ENCODE measurements around the gene CGB5.
"Not testable (repeated sequence)": the region's sequence is repeated elsewhere in the genome, so short reads cannot be mapped to it uniquely, and the experiment has no call there.

CGB5 gene

DNA sequence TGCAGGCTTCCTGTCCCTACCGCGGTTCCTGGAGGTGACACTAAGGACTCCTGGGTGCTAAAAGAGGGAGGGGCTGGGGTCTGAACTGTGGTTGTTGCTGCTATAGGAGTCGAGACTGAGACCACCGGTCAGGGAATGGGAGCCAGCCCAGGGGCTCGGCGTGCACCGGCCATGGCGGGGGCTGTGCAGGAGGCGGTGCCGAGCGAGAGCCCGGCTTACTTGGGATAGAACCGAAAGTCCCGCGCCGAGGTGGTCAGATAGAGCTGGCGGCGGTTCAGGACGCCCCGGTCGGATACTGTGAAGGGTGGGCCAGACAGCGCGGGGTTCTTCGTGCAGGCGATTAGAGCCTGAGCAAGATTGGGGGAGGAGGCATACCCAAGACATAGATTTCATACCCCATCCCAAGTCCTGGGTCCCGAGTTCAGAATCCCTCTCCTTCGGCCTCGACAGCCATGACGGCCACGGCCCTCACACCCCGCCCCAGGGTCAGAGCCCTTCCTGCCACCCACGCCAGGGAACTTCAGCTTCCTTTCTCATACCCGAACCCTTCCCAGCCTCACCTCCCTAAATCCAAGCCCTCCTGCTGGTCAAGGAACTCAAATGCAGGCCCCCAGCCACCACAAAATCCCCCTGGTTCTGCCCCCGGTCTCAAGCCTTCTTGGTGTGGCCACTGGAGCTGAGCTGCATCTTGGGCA lies 13.4 kb downstream of the CGB5 start:
- in situ Hi-C loops (cut with HindIII; ENCODE audit: low sequenced_read_pairs): not testable (repeated sequence)

DNA sequence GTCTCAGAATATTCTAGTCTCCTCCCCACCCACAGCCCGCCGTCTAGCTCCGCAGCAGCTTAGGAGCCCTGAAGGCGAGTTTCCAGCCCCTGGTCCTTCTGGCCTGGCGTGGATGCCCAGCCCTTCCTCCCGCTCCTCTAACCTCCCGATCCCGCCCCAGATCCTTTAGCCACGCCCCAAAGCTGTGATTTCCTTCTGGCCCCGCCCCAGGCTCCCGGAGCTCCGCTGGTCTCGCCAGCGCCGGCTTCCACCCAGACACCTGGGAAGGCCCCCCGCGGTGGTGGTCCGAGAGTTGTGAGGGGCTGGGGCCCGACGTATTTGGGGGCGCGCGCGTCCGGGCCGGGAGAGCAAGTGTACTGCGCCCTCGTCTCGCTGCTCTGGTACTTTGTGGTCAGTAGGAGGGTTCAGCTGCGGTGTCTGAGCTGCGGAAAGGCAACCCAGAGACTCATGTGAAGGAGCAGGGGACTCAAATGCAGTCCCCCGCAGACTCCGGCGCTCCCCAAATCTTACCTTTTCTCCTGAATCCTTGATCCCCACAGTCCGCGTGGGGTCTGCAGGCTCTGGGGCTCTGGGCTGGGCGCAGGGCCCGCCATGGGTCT lies 14.1 kb downstream of the CGB5 start, which contains the start of gene CGB7:
CGB7 (minus strand) TSS at position 114 of the 599 bp plus-strand sequence. CDS start 2,374 bp downstream, outside the sequence.
- in situ Hi-C loops (cut with HindIII; ENCODE audit: low sequenced_read_pairs): no loop called here

DNA sequence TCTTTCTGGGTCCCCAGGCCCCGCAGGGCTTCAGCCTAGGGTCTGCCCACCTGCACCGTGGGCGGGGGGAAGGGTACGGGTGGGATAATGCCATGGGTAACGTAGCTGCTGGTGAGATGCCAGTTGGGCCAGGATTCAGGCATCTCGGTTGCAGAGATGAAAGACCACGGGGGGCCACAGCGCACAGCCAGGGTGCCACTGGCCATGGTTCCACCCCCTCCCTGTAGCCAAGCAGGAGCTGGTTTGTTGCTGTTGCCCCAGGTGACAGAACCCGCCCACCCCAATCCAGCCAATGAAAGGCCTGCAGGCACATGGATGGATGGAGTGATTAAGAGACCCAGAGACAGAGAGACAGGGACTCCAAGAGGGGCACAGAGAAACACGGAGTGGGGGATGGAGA lies 14.9 kb downstream of the CGB5 start:
- in situ Hi-C loops (cut with HindIII; ENCODE audit: low sequenced_read_pairs): no loop called here

DNA sequence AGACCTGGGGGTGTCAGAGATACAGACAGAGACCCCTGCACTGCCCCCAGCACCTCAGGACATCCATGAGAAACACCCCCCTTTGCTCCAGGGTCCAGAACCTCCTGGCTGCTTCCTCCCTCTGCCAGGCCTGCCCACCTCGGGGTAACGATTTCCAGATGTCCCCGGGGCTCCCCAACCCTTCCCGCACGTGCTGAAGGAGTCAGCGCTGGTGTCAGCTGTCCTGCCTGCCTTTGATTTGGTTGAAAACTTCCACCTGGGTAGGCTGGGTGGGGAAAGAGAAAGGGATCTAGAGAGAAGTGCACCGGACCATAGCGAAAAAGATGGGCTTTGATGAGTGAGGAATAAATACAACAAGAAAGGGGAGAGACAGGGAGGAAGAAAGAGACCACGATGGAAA lies 15.4 kb downstream of the CGB5 start:
- in situ Hi-C loops (cut with HindIII; ENCODE audit: low sequenced_read_pairs): no loop called here

DNA sequence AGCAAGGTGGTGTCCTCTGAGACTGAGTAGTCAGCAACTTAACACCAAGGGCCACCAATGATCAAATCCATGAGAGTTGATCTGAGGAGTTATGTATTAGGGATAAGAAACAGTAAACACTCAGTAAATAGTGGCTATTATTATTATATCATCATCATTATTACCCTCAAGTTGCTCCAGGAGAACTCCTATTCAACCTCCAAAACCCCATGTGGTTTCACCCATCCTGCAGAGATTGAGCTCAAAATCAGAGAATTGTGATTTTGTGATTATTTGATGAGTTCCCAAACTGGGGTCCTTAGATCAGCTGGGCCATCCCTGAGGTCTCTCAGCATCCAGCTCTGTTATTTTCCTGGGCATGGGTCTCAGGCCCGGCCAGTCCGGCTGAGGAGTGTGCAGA lies 17.4 kb downstream of the CGB5 start:
- in situ Hi-C loops (cut with HindIII; ENCODE audit: low sequenced_read_pairs): no loop called here

DNA sequence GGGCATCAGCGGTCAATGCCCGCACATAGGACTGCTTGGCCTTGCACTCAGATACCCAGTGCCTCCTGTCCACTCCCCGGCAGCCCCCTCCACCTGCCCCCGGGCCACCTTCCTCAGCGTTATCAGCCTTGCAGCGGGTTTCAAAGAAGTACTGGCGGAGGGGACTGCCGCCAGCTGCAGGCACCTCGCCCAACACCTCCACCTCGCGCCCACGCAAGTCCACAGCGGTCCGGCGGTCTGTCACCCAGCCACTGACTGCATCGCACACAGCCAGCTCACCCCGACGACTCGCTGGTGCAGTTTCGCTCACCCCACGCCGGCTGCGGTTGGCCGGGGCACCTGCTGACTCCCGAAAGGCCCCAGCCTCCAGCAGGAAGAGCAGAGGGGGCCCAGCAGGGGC lies 17.8 kb downstream of the CGB5 start:
- in situ Hi-C loops (cut with HindIII; ENCODE audit: low sequenced_read_pairs): no loop called here

DNA sequence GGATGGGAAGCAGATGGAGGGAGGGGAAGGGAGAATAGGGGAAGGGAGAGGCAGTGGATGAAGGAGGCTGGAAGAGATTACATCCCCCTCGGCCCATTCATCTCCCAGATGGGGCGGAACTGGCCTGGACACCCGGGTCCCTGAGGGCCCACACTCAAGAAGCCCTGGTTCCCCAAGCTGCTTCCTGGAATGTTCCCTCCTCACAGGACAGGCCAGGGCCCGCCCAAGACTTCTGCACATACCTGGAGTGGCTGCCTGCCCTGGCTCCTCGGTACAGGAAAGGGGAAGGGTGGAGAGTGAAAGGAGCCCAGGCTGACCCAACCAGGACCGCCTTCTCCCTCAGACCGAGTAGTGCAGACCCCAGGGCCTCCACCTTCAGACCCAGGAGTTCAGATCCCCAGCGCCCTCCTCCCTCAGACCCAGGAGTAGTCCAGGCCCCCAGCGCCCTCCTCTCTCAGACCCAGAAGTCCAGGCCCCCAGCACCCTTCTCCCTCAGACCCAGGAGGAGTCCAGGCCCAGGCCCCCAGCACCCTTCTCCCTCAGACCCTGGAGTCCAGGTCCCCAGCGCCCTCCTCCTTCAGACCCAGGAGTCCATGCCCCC lies 20.5 kb downstream of the CGB5 start:
- in situ Hi-C loops (cut with HindIII; ENCODE audit: low sequenced_read_pairs): no loop called here

DNA sequence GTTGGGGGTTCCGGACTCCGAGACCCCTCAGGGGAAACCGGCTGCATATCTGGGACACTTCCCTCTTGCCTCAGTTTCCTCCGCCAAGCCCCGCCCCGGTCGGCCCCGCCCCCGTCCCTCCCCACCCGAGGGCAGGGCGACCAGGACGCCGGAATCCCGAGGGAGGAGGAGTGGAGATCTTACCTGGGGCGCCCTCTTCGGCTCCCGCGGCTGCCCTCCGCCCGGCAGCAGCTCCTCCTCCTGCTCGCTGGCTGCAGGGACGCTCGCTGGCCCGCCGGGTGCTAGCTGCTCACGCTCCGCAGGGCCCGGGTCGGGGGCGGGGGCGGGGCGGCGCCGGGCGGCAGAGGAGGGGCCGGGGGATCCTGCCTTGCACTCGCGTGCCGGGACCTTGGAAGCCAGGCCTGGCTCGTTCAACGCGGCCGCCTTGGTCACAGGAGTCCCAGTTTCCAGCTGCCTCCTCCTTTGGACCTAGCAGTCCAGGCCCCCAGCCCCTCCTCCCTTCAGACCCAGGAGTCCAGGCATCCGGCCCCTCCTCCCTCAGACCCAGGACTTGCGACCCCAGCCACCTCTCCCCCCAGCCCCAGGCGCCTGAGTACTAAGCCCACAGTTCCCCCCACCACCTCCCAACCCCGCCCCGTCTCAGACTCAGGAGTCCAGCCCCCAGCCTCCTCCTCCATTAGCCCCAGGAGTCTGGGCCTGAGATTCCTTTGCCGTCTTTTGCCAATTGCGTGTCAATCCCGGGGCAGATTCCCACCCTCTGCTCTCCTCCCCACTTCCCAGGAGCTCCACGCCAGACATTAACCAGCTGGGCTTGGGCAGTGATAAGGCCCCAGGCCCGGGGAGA lies 21.3 kb downstream of the CGB5 start, which contains the start of gene NTF4:
NTF4 (minus strand) TSS at position 51 of the 844 bp plus-strand sequence. CDS start 2,821 bp downstream, outside the sequence.
- in situ Hi-C loops (cut with HindIII; ENCODE audit: low sequenced_read_pairs): no loop called here

DNA sequence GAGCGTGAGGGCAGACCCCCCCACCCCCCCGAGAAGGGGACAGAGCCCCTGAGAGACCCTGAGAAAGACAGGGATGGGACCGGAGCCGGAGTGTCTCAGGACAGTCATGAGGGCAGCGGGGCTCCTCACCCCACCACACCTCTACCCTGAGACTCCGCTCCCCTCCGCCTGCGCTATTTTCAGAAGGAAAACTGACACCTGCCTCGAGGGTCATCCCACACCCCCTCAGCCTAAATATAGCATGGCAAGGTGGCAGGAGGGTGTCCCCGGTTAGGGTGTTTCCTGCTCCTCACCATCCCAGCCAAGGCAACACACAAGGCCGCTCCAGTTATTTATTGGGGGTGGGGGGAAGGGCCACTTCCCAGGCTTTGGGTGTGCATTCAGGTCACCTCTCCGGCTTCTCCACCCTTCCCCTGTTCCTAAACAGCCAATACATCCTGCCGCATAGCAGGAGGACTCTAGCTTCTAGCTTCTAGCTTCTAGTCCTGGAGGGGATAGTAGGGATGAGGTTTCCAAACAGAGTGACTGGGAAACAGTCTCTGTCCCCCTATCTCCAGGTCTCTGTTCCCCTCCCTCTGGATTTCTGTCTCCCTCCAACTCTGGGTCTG lies 22.4 kb downstream of the CGB5 start:
- in situ Hi-C loops (cut with HindIII; ENCODE audit: low sequenced_read_pairs): no loop called here

DNA sequence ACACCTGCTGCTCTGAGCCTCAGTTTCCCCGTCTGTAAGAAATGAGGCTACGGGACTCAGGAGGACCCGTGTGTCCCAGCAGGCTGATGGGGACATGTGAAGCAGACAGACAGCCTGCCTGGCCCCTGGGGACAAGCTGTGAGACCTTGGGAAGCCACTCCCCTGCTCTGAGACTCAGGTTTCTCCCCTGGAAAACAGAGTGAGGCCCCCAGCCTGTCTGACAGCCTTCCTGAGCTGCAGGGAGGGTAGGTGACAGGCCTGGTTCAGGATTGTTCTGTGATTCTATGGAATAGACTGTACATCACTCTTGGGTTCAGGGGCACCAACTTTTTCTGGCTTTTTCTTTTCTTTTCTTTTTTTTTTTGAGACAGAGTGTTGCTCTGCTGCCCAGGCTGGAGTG lies 23.9 kb downstream of the CGB5 start:
- in situ Hi-C loops (cut with HindIII; ENCODE audit: low sequenced_read_pairs): no loop called here

DNA sequence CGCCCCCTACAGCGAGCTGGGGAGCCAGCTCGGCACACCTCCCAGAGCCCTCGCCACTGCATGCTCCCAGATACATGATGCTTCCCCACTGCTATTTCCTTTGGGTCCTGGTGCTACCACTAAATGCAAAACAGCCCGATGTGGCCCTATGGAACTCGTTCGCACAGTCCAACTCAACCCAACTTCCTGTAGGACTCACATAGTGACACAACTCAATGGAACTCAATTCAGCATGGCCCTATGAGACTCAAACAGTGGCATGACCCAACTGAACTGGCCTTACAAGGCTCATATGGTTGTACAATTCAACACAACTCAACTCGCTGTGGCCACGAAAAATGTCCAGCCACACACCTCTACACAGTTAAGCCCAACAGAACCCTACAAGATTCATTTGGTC lies 25.4 kb downstream of the CGB5 start:
- in situ Hi-C loops (cut with HindIII; ENCODE audit: low sequenced_read_pairs): no loop called here

DNA sequence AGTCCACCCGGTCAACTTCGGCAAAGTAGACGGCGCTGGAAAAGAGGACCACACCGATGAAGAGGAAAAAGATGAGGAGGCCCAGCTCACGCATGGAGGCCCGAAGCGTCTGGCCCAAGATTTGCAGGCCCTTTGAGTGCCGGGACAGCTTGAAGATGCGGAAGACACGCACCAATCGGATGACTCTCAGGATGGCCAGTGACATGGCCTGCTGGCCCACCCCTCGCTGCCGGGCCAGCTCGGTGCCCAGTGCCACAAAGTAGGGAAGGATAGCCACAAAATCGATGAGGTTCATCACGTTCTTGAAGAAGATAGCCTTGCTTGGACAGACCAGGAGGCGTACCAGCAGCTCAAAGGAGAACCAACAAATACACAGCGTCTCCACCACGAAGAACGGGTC lies 26.8 kb downstream of the CGB5 start:
- in situ Hi-C loops (cut with HindIII; ENCODE audit: low sequenced_read_pairs): no loop called here

DNA sequence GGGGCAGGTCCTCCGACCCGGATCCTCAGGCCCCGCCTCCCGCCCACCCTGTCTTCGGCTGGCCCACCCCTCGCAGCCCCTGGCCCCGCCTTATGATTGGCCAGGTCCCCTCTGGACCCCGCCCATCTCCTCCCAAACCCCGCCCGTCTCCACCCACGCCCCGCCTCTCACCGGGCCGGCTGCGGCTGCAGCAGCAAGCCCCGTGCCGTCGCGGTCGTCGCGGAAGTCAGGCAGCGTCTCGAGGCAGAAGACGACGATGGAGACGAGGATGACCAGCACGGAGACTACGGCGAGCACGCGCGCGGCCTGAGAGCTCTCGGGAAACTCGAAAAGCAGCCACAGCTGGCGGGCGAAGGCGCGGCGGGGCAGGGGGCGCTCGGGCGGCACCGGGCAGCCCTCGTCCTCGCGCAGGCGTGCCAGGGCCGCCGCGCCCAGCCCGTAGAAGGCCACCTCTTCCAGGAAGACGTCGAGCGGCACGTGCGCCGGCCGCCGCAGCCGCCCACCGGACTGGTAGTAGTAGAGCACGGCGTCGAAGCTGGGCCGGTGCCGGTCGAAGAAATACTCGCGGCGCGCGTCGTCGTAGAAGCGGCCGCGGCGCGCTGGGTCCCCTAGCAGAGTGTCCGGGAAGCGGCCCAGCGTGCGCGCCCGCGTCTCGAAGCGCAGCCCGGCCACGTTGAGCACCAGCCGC lies 28.4 kb downstream of the CGB5 start:
- in situ Hi-C loops (cut with HindIII; ENCODE audit: low sequenced_read_pairs): no loop called here

DNA sequence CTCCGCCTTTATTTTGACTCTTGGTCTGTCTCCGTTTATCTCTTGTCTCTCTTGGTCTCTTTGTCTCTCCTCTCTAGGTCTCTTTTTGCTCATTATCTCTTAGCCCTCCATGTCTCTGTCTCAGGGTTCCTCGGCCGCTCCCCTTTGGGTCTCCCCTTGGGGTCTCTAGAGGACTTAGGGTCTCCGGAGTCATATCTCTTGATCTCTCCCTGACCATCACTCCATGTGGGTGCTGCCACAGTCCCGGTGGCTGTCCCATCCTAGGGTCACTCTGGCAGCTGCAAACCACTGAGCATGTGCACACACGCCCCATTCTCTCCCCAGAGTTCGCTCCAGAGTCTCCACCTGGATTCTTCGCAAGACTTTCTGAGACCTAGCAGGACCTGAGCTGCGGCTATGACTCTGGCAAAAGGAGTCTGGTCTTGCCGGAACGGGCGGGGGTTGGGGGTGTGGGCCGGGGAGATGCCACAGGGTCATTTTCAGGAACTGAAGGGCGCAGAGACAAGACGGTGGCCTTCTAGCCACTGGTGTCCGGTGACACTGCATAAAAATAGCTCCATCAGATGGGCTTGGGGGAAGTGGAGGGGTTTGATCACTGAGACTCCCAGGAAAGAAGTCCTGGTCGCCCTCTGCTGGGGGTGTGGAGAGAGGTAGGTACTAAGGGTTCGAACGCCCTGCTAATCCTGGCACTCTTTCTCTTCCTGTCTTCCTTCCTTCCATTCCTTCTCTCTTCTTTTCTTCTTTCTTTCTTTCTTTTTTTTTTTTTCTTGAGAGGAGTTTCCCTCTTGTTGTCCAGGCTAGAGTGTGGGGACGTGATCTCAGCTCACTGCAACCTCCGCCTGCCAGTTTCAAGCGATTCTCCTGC lies 30.1 kb downstream of the CGB5 start:
- in situ Hi-C loops (cut with HindIII; ENCODE audit: low sequenced_read_pairs): no loop called here

DNA sequence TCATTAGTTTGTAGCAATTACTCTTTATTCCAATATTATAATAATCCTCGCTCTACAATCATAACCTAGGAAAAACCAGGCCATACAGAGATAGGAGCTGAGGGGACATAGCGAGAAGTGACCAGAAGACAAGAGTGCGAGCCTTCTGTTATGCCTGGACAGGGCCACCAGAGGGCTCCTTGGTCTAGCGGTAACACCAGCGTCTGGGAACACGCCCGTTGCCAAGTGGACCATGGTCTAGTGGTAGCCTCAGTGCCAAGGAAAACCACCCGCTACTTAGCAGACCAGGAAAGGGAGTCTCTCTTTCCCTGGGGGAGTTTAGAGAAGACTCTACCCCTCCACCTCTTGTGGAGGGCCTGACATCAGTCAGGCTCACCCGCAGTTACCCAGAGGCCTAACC lies 31.2 kb downstream of the CGB5 start:
- in situ Hi-C loops (cut with HindIII; ENCODE audit: low sequenced_read_pairs): not testable (repeated sequence)

DNA sequence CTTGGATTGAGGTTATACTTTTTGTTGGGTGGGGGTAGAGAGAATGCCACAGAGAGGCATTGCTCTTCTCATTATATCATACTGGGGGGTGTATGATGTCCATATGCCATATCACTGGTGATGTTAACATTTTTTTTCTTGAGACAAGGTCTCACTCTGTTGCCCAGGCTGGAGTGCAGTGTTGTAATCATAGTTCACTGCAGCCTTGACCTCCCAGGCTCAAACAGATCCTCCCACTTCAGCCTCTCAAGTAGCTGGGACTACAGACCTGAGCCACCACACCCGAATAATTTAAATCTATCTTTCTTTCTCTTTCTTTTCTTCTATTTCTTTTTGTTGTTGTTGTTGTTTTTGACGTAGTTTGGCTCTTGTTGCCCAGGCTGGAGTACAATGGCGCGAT lies 36.7 kb downstream of the CGB5 start:
- in situ Hi-C loops (cut with HindIII; ENCODE audit: low sequenced_read_pairs): loop anchor here (5.0 kb wide), 1 partner anchor 112 kb away; no protein-coding TSS in a partner anchor

DNA sequence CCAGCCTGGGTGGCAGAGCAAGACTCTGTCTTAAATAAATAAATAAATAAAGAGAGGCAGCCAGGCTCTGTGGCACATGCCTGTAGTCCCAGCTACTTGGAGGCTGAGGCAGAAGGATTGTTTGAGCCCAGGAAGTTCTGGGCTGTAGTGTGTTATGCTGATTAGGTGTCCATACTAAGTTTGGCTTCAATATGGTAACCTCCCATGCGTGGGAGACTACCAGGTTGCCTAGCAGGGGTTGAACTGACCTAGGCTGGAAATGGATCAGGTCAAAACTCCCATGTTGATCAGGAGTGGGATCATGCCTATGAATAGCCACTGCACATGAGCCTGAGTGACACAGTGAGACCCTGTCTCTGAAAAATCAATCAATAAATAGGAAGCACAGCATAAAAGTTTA lies 37.6 kb downstream of the CGB5 start:
- in situ Hi-C loops (cut with HindIII; ENCODE audit: low sequenced_read_pairs): loop anchor here (5.0 kb wide), 1 partner anchor 111 kb away; no protein-coding TSS in a partner anchor

DNA sequence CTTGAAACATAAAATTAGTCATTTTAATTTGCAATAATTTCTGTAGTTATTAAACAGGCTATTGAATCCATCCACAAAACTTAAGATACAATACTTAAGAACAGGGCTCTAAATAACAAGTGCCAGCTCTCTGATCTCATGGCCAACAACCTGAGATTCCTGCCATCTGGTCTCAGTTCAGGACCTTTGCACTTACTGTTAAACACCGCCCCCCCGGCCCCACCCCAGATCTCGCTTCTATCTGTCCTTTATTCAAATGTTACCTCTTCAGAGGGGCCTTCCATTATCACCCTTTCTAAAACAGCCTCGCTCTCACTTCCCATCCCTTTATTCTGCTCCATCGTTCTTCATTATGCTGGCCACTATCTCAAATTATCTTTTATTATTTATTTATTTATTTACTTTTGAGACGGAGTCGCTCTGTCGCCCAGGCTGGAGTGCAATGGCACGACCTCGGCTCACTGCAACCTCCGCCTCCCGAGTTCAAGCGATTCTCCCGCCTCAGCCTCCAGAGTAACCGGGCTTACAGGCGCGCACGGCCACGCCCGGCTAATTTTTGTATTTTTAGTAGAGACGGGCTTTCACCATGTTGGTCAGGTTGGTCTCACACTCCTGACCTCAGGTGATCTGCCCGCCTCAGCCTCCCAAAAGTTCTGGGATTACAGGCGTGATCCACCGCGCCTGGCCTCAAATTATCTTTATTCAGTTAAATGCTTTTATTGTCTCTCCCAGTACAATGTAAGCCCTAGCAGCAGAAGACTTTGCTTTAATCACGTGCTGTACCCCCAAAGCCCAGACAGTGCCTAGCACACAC lies 40.8 kb downstream of the CGB5 start:
- in situ Hi-C loops (cut with HindIII; ENCODE audit: low sequenced_read_pairs): loop anchor here (5.0 kb wide), 1 partner anchor 108 kb away; no protein-coding TSS in a partner anchor
